CD14-positive monocyte (primary cell): ENCODE measurements around the gene PRSS3. TPM values are rescaled to one million over a fixed set of nuclear protein-coding genes. Genes with fewer than 3 reads are reported as not detected.
A peak's percentile ranks its signal among the peaks of the same experiment; 100 is the strongest.
"Not testable (repeated sequence)": the region's sequence is repeated elsewhere in the genome, so short reads cannot be mapped to it uniquely, and the experiment has no call there.

ENCODE experiments used
- DNase-seq, 3 donors: peaks; one replicate each; pipeline ENCODE4 v3.0.0-alpha.2; 2011 to 2022
- H2AFZ ChIP-seq: 2 replicates; pipeline ENCODE4 v1.6.0; 2012; ENCODE audit warnings: mild to moderate bottlenecking, low read depth, low read length, inconsistent platforms; ENCODE audit not compliant: insufficient read depth, poor library complexity, severe bottlenecking
- H3K27ac ChIP-seq, 2 donors: 1 replicate in 1 of 2; 2 replicates in 1 of 2; pipeline ENCODE4 v1.5.1; 2012 to 2013; ENCODE audit warnings: low read length in 2 of 2, control low read depth in 1 of 2, inconsistent platforms in 1 of 2, low read depth in 1 of 2, mild to moderate bottlenecking in 1 of 2
- H3K27me3 ChIP-seq, 2 donors: one replicate each; pipeline versions ENCODE4 v1.6.0 to v1.6.1; 2011 to 2013; ENCODE audit warnings: low read length in 2 of 2; ENCODE audit not compliant: control insufficient read depth in 2 of 2, insufficient read depth in 2 of 2
- H3K36me3 ChIP-seq, 2 donors: replicated peaks in 1 of 2; 1 replicate in 1 of 2; 2 replicates in 1 of 2; pipeline versions ENCODE4 v1.5.1 to v1.6.1; 2012 to 2013; ENCODE audit warnings: low read length in 2 of 2, control low read depth in 1 of 2, inconsistent platforms in 1 of 2, mild to moderate bottlenecking in 1 of 2; ENCODE audit not compliant: insufficient read depth in 2 of 2, control insufficient read depth in 1 of 2
- H3K4me1 ChIP-seq, 2 donors: 1 replicate in 1 of 2; 2 replicates in 1 of 2; pipeline versions ENCODE4 v1.5.1 to v1.6.1; 2012 to 2013; ENCODE audit warnings: low read length in 2 of 2, control low read depth in 1 of 2, inconsistent platforms in 1 of 2, mild to moderate bottlenecking in 1 of 2, moderate library complexity in 1 of 2; ENCODE audit not compliant: insufficient read depth in 2 of 2, control insufficient read depth in 1 of 2
- H3K4me2 ChIP-seq: replicated peaks from 2 replicates; pipeline ENCODE3; 2012; ENCODE audit warnings: low read length, moderate library complexity, mild to moderate bottlenecking; ENCODE audit not compliant: poor library complexity, severe bottlenecking; ENCODE audit errors: extremely low read depth
- H3K4me3 ChIP-seq, 3 experiments: fragments of 200-600 bp in 1 of 3; sonication (generic) in 1 of 3; replicated peaks in 1 of 3; 1 replicate in 2 of 3; 2 replicates in 1 of 3; pipeline ENCODE4 v1.5.1; 2011 to 2013; ENCODE audit warnings: low read length in 3 of 3, mild to moderate bottlenecking in 3 of 3, control low read depth in 2 of 3, low read depth in 2 of 3, inconsistent platforms in 1 of 3, moderate library complexity in 1 of 3
- H3K79me2 ChIP-seq: 2 replicates; pipeline ENCODE4 v1.6.0; 2012; ENCODE audit warnings: mild to moderate bottlenecking, control low read depth, inconsistent platforms, low read length, moderate library complexity; ENCODE audit not compliant: insufficient read depth
- H3K9ac ChIP-seq: 2 replicates; pipeline ENCODE4 v1.6.0; 2017; ENCODE audit warnings: low read length, mild to moderate bottlenecking; ENCODE audit not compliant: insufficient read depth, poor library complexity, severe bottlenecking
- H3K9me3 ChIP-seq, 2 donors: replicated peaks in 1 of 2; 1 replicate in 1 of 2; 2 replicates in 1 of 2; pipeline versions ENCODE4 v1.5.1 to v1.6.1; 2012 to 2013; ENCODE audit warnings: low read length in 2 of 2, control low read depth in 1 of 2; ENCODE audit not compliant: control insufficient read depth in 1 of 2, insufficient read depth in 1 of 2
- H4K20me1 ChIP-seq: 2 replicates; pipeline ENCODE4 v1.6.0; 2012; ENCODE audit warnings: mild to moderate bottlenecking, low read length, control low read depth, moderate library complexity; ENCODE audit not compliant: insufficient read depth
- H3K27ac Mint-ChIP-seq, 7 donors: one replicate each; pipeline ENCODE4 v1.8.0; 2020; ENCODE audit warnings: mild to moderate bottlenecking in 7 of 7, mixed read lengths in 7 of 7, moderate library complexity in 6 of 7, inconsistent platforms in 2 of 7
- H3K27me3 Mint-ChIP-seq, 3 donors: one replicate each; pipeline ENCODE4 v1.8.0; 2021 to 2022; ENCODE audit warnings: low read depth in 3 of 3, mild to moderate bottlenecking in 3 of 3, mixed read lengths in 3 of 3, moderate library complexity in 3 of 3, inconsistent platforms in 1 of 3
- H3K36me3 Mint-ChIP-seq, 2 donors: one replicate each; pipeline ENCODE4 v1.8.0; 2020; ENCODE audit warnings: mixed read lengths in 2 of 2, inconsistent platforms in 1 of 2, mild to moderate bottlenecking in 1 of 2
- H3K4me1 Mint-ChIP-seq: one replicate; pipeline ENCODE4 v1.8.0; 2020; ENCODE audit warnings: mild to moderate bottlenecking, mixed read lengths
- H3K4me3 Mint-ChIP-seq, 2 donors: one replicate each; pipeline ENCODE4 v1.8.0; 2020; ENCODE audit warnings: mild to moderate bottlenecking in 2 of 2, mixed read lengths in 2 of 2, moderate library complexity in 1 of 2
- H3K9me3 Mint-ChIP-seq, 7 donors: one replicate each; pipeline ENCODE4 v1.8.0; 2020 to 2022; ENCODE audit warnings: mixed read lengths in 7 of 7, mild to moderate bottlenecking in 6 of 7, moderate library complexity in 6 of 7, inconsistent platforms in 2 of 7
- WGBS: methylation state at CpG from one replicate; pipeline ENCODE4 v1.1.5; 2013; ENCODE audit warnings: missing lambda C conversion rate; ENCODE audit not compliant: insufficient coverage; 5-methylcytosine and 5-hydroxymethylcytosine counted together
- intact Hi-C, 2 donors: fragments of 100-400 bp; cut with micrococcal nuclease; formaldehyde crosslinking; loops; one replicate each; pipeline versions ENCODE4 v1.15.0 to v1.15.1; 2023
- polyA plus RNA-seq, 3 donors: library from polyadenylated mRNA; depleted of rRNA in 1 of 3; unstranded in 2 of 3; stranded (reverse) in 1 of 3; fragments of 300-500 nt in 2 of 3; fragments of >200 nt in 1 of 3; fragmentation: Illumina TruSeq in 2 of 3; gene quantifications; 1 replicate in 2 of 3; 2 replicates in 1 of 3; pipeline ENCODE4 v1.2.3, GENCODE V29; 2012 to 2021
- TF ChIP-seq, protein P1 (sequence below): fragments of 200-600 bp; IDR thresholded peaks from one replicate; pipeline ENCODE4 v1.8.0; 2022; ENCODE audit warnings: antibody characterized with exemption, mild to moderate bottlenecking

Gene PRSS3
- polyA plus RNA-seq, 3 donors: not detected

DNA sequence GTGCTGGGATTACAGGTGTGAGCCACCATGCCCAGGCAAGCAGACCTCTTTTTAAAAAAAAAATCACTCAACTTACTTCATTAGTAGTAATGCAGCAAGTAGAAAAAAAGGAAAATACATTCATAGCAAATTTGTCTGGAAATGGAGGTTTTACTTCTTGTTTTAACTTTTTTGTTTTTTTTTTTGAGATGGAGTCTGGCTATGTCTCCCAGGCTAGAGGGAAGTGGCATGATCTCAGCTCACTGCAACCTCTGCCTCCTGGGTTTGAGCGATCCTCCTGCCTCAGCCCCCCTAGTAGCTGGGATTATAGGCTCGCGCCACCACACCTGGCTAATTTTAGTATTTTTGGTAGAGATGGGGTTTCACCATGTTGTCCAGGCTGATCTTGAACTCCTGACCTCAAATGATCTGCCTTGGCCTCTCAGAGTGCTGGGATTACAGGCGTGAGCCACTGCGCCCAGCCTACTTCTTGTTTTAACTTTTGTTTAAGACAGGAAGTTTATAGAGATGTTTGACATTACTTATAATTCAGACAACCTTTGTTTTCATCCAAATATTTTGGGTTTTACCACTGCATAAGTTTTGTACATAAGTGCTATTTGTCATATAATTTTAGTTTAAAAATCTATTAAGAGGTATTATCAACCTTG, 48.1 kb downstream of the PRSS3 start:
- intact Hi-C loops: no loop called here
- 30% methylated on average over 2 of the region's 5 CpGs for WGBS

DNA sequence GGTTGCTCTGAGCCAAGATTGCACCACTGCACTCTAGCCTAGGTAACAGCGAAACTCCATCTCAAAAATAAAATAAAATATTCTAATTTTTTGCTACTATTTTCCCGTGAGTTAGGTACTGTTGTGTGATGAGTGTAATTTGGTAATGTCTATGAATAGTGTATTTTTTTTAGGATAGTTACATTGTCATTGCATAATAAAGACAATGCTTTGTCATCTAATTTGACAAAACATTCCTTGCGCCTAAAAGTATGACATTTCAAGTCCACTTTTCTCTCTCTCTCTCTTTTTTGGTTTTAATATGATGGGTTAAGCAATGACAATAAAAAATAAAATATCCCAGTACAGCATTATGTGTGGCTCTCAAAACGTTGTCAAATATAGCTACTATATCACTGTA, 50.9 kb downstream of the PRSS3 start:
- TF ChIP-seq, protein P1, sequence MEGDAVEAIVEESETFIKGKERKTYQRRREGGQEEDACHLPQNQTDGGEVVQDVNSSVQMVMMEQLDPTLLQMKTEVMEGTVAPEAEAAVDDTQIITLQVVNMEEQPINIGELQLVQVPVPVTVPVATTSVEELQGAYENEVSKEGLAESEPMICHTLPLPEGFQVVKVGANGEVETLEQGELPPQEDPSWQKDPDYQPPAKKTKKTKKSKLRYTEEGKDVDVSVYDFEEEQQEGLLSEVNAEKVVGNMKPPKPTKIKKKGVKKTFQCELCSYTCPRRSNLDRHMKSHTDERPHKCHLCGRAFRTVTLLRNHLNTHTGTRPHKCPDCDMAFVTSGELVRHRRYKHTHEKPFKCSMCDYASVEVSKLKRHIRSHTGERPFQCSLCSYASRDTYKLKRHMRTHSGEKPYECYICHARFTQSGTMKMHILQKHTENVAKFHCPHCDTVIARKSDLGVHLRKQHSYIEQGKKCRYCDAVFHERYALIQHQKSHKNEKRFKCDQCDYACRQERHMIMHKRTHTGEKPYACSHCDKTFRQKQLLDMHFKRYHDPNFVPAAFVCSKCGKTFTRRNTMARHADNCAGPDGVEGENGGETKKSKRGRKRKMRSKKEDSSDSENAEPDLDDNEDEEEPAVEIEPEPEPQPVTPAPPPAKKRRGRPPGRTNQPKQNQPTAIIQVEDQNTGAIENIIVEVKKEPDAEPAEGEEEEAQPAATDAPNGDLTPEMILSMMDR: no peak

More for the DNA sequence above, 48.1 kb downstream of the PRSS3 start:
- H3K27me3 ChIP-seq: no peaks in the 10 kb centered on the region
- peaks cover 11 to 32% of the 10 kb centered on the region in 2 donors for H3K36me3 Mint-ChIP-seq
- H3K4me3 Mint-ChIP-seq: peak overlapping the region; percentile 57 to 80
- peak overlapping the region; percentile 95 to 99 (median 98) for H3K27ac Mint-ChIP-seq
- TF ChIP-seq, protein P1: no peak
- no peak overlapping the region for H2AFZ ChIP-seq
- peaks cover 83% of the 10 kb centered on the region for H3K4me1 Mint-ChIP-seq
- H3K27ac ChIP-seq: peak overlapping the region; percentile 87 to 89
- H4K20me1 ChIP-seq: no peaks in the 10 kb centered on the region
- H3K4me1 ChIP-seq: peaks cover 73 to 95% of the 10 kb centered on the region in 2 donors
- no peaks in the 10 kb centered on the region for H3K36me3 ChIP-seq
- peaks cover 0 to 4% (median 0%) of the 10 kb centered on the region in 7 donors for H3K9me3 Mint-ChIP-seq
- H3K27me3 Mint-ChIP-seq: no peaks in the 10 kb centered on the region
- peaks cover 100% of the 10 kb centered on the region for H3K79me2 ChIP-seq
- H3K4me3 ChIP-seq: peak overlapping the region in 1 of 3 experiments; percentile 44
- H3K4me2 ChIP-seq: peak overlapping the region; percentile 40
- DNase-seq: peak; percentile 42 to 60 (median 43)
- H3K9me3 ChIP-seq: no peaks in the 10 kb centered on the region
- H3K9ac ChIP-seq: peak overlapping the region; percentile 48

DNA sequence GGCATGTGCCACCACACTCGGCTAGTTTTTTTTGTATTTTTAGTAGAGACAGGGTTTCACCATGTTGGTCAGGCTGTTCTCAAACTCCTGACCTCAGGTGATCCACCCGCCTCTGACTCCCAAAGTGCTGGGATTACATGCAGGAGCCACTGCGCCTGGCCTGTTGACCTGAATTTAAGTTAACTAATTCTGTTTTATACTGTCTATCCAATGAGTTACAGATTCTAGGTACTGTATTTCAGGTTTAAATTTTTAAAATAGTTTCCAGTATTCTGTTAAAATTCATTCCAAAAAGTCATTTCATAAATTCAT, 52.5 kb downstream of the PRSS3 start:
- Histone ChIP-seq H3K79me2 (peaks cover 100% of the 10 kb centered on the region), H3K4me1 (peaks cover 64 to 75% of the 10 kb centered on the region in 2 donors), H4K20me1 (peaks cover 14% of the 10 kb centered on the region)
- H3K9ac ChIP-seq, H3K27ac ChIP-seq, H3K27me3 ChIP-seq, H3K27me3 Mint-ChIP-seq, intact Hi-C loops, DNase-seq, H2AFZ ChIP-seq, H3K4me3 Mint-ChIP-seq, H3K4me2 ChIP-seq, H3K9me3 Mint-ChIP-seq, H3K36me3 ChIP-seq, H3K4me3 ChIP-seq, H3K9me3 ChIP-seq: not testable (repeated sequence)
- Mint-ChIP-seq H3K27ac (peak overlapping the region in 5 of 7 donors; percentile 5 to 60 (median 40)), H3K36me3 (peaks cover 1 to 16% of the 10 kb centered on the region in 2 donors), H3K4me1 (peaks cover 69% of the 10 kb centered on the region)
- WGBS: no CpG with 5 or more reads among the region's 3 CpGs

More for the DNA sequence above, 50.9 kb downstream of the PRSS3 start:
- Histone ChIP-seq H3K4me3 (peak overlapping the region in 1 of 3 experiments; percentile 30), H3K9me3 (no peaks in the 10 kb centered on the region), H3K27ac (peak overlapping the region; percentile 71 to 87), H3K4me2 (peak overlapping the region; percentile 41), H3K27me3 (no peaks in the 10 kb centered on the region), H4K20me1 (peaks cover 4% of the 10 kb centered on the region), H3K79me2 (peaks cover 100% of the 10 kb centered on the region), H3K9ac (no peak overlapping the region), H3K4me1 (peaks cover 67 to 85% of the 10 kb centered on the region in 2 donors), H3K36me3 (peaks cover 0 to 5% of the 10 kb centered on the region in 2 donors), H2AFZ (no peak overlapping the region)
- Mint-ChIP-seq H3K27me3 (no peaks in the 10 kb centered on the region), H3K27ac (peak overlapping the region; percentile 80 to 95 (median 88)), H3K9me3 (peaks cover 0 to 4% (median 0%) of the 10 kb centered on the region in 7 donors), H3K4me3 (peak overlapping the region in 1 of 2 donors; percentile 51), H3K4me1 (peaks cover 75% of the 10 kb centered on the region), H3K36me3 (peaks cover 4 to 22% of the 10 kb centered on the region in 2 donors)
- peak; percentile 20 to 39 (median 27) for DNase-seq
- WGBS: no CpG with 5 or more reads among the region's 4 CpGs
- intact Hi-C loops: no loop called here
